Neuron (in vitro differentiated cells): ENCODE measurements around the gene SYNGR2.

ENCODE experiments used
- H2AFZ ChIP-seq: one replicate; pipeline ENCODE4 v1.6.1; 2013; ENCODE audit warnings: low read depth, mild to moderate bottlenecking, inconsistent platforms, low read length, moderate library complexity
- H3K27me3 ChIP-seq: one replicate; pipeline ENCODE4 v1.6.1; 2013; ENCODE audit warnings: low read length; ENCODE audit not compliant: insufficient read depth
- H3K36me3 ChIP-seq: one replicate; pipeline ENCODE4 v1.6.1; 2013; ENCODE audit warnings: low read length; ENCODE audit not compliant: insufficient read depth
- H3K4me1 ChIP-seq: one replicate; pipeline ENCODE4 v1.6.1; 2013; ENCODE audit warnings: low read length; ENCODE audit not compliant: insufficient read depth
- H3K4me3 ChIP-seq: 2 replicates; pipeline ENCODE4 v1.5.1; 2013; ENCODE audit warnings: mild to moderate bottlenecking, low read length, moderate library complexity
- H3K9me3 ChIP-seq: one replicate; pipeline ENCODE4 v1.6.1; 2013; ENCODE audit warnings: low read length

SYNGR2 gene

GRCh38 chr17:78175643-78175981, 7.2 kb downstream of the SYNGR2 start:
- H3K4me3 ChIP-seq: no peak overlapping the region
- H3K36me3 ChIP-seq: peaks cover 45% of the 10 kb centered on the region
- H3K9me3 ChIP-seq: no peaks in the 10 kb centered on the region
- no peak overlapping the region for H2AFZ ChIP-seq
- H3K27me3 ChIP-seq: no peaks in the 10 kb centered on the region
- H3K4me1 ChIP-seq: peaks cover 2% of the 10 kb centered on the region

- Histone ChIP-seq H3K9me3 (no peaks in the 10 kb centered on the region), H2AFZ (no peak overlapping the region), H3K36me3 (peaks cover 45% of the 10 kb centered on the region), H3K4me1 (peaks cover 2% of the 10 kb centered on the region), H3K4me3 (no peak overlapping the region), H3K27me3 (no peaks in the 10 kb centered on the region)
Measured at GRCh38 chr17:78176548-78177025, 8.2 kb downstream of the SYNGR2 start.

GRCh38 chr17:78179372-78179771, 11.0 kb downstream of the SYNGR2 start:
- Histone ChIP-seq H3K4me1 (peaks cover 7% of the 10 kb centered on the region), H3K4me3 (no peak overlapping the region), H3K9me3 (no peaks in the 10 kb centered on the region), H3K36me3 (peaks cover 60% of the 10 kb centered on the region), H2AFZ (no peak overlapping the region), H3K27me3 (no peaks in the 10 kb centered on the region)

- Histone ChIP-seq H3K27me3 (no peaks in the 10 kb centered on the region), H3K4me1 (peaks cover 14% of the 10 kb centered on the region), H3K36me3 (peaks cover 61% of the 10 kb centered on the region), H3K4me3 (no peak overlapping the region), H2AFZ (no peak overlapping the region), H3K9me3 (no peaks in the 10 kb centered on the region)
Measured at GRCh38 chr17:78180083-78180482, 11.7 kb downstream of the SYNGR2 start.

GRCh38 chr17:78180508-78180907, 12.1 kb downstream of the SYNGR2 start:
- Histone ChIP-seq H3K4me1 (peaks cover 17% of the 10 kb centered on the region), H3K4me3 (no peak overlapping the region), H2AFZ (no peak overlapping the region), H3K9me3 (no peaks in the 10 kb centered on the region), H3K36me3 (peaks cover 58% of the 10 kb centered on the region), H3K27me3 (no peaks in the 10 kb centered on the region)

- H3K27me3 ChIP-seq: no peaks in the 10 kb centered on the region
- H3K4me1 ChIP-seq: peaks cover 28% of the 10 kb centered on the region
- no peak overlapping the region for H2AFZ ChIP-seq
- H3K9me3 ChIP-seq: no peaks in the 10 kb centered on the region
- H3K36me3 ChIP-seq: peaks cover 52% of the 10 kb centered on the region
- no peak overlapping the region for H3K4me3 ChIP-seq
Measured at GRCh38 chr17:78182504-78182903, 14.1 kb downstream of the SYNGR2 start.

GRCh38 chr17:78183916-78184315, 15.5 kb downstream of the SYNGR2 start:
- Histone ChIP-seq H3K27me3 (no peaks in the 10 kb centered on the region), H2AFZ (no peak overlapping the region), H3K4me3 (no peak overlapping the region), H3K9me3 (no peaks in the 10 kb centered on the region), H3K36me3 (peaks cover 44% of the 10 kb centered on the region), H3K4me1 (peaks cover 37% of the 10 kb centered on the region)

- no peak overlapping the region for H3K4me3 ChIP-seq
- no peaks in the 10 kb centered on the region for H3K9me3 ChIP-seq
- no peaks in the 10 kb centered on the region for H3K27me3 ChIP-seq
- peaks cover 37% of the 10 kb centered on the region for H3K4me1 ChIP-seq
- no peak overlapping the region for H2AFZ ChIP-seq
- H3K36me3 ChIP-seq: peaks cover 40% of the 10 kb centered on the region
Measured at GRCh38 chr17:78184351-78184750, 16.0 kb downstream of the SYNGR2 start.

- H3K4me1 ChIP-seq: peaks cover 37% of the 10 kb centered on the region
- no peaks in the 10 kb centered on the region for H3K27me3 ChIP-seq
- H3K36me3 ChIP-seq: peaks cover 38% of the 10 kb centered on the region
Measured at GRCh38 chr17:78184868-78185267, 16.5 kb downstream of the SYNGR2 start.

GRCh38 chr17:78185981-78186691, 17.8 kb downstream of the SYNGR2 start:
- Histone ChIP-seq H3K36me3 (peaks cover 38% of the 10 kb centered on the region), H3K4me3 (peak overlapping the region; percentile 78)

More at GRCh38 chr17:78184868-78185267, 16.5 kb downstream of the SYNGR2 start:
- Histone ChIP-seq H3K9me3 (no peaks in the 10 kb centered on the region), H2AFZ (no peak overlapping the region), H3K4me3 (no peak overlapping the region)

GRCh38 chr17:78186692-78187595, 18.6 kb downstream of the SYNGR2 start, which contains the start of the genes AFMID and TK1:
Gene AFMID, plus strand, starts transcription at chr17:78187362. Its CDS starts 9 bp downstream, at chr17:78187371.
Gene TK1, minus strand, starts transcription at chr17:78187052. Its CDS starts 58 bp downstream, at chr17:78186994.
- Histone ChIP-seq H3K36me3 (peaks cover 35% of the 10 kb centered on the region), H3K4me1 (peaks cover 37% of the 10 kb centered on the region), H3K27me3 (no peaks in the 10 kb centered on the region), H3K4me3 (peak within 1 kb of the TSS; percentile 94), H2AFZ (peak within 1 kb of the TSS; percentile 51), H3K9me3 (no peaks in the 10 kb centered on the region)

More at GRCh38 chr17:78185981-78186691, 17.8 kb downstream of the SYNGR2 start:
- Histone ChIP-seq H3K27me3 (no peaks in the 10 kb centered on the region), H3K9me3 (no peaks in the 10 kb centered on the region), H2AFZ (no peak overlapping the region), H3K4me1 (peaks cover 37% of the 10 kb centered on the region)

- Histone ChIP-seq H3K36me3 (peaks cover 27% of the 10 kb centered on the region), H3K4me3 (no peak overlapping the region), H3K4me1 (peaks cover 4% of the 10 kb centered on the region), H2AFZ (no peak overlapping the region), H3K27me3 (no peaks in the 10 kb centered on the region), H3K9me3 (no peaks in the 10 kb centered on the region)
Measured at GRCh38 chr17:78196716-78197115, 28.3 kb downstream of the SYNGR2 start.
